HK-2 (cell line): Measurements from ENCODE around the gene ACLY.
"Not testable (repeated sequence)": the region's sequence is repeated elsewhere in the genome, so short reads cannot be mapped to it uniquely, and the experiment has no call there.

Experiments
- DNase-seq: peaks from one replicate; pipeline ENCODE4 v3.0.0-alpha.2; 2018; ENCODE audit not compliant: unreplicated experiment

Gene ACLY

DNA sequence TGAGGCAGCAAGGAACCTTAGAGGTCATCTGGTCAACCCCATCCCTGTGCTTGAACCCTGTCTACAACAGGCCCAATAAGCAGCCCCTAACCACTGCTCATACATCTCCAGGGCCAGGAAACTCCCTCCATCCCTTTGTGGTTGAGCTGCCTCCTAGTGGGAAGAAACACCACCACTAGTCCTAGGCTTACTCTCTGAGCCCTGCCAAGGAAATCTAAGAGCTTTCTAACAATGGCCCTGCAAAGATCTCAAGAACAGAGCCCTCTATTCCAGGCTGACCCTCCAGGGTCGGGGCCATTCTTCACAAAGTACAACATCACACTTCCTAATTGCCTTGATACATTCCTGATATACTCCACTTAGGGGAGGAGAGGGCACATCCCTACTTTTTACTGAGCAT lies 5.8 kb downstream of the ACLY start:
- DNase-seq: no peak

- peak; percentile 99 for DNase-seq
Observed at GRCh38 chr17:41910701-41911391, 7.9 kb downstream of the ACLY start.

GRCh38 chr17:41909088-41909487 lies 9.7 kb downstream of the ACLY start:
- no peak for DNase-seq

- peak; percentile 86 for DNase-seq
Observed at GRCh38 chr17:41907633-41908539, 10.9 kb downstream of the ACLY start.

DNA sequence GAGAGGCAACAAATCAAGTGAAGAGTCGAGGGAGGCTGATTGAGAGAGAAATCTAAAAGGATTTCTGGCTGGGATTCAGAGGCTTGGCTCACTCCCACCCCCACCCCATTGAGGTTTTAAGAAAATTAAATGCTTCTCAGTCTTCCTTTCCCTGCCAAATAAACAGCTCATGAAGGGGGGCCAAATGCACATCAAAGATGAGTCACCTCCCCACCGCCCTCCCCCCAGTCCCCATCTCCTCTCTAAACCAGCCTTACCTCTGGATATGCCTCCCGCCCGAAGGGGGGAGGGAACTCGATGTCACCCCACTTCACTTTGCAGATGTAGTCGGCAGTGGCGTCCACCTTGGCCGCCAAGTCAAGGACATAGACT lies 11.6 kb downstream of the ACLY start:
- DNase-seq: peak; percentile 51

DNA sequence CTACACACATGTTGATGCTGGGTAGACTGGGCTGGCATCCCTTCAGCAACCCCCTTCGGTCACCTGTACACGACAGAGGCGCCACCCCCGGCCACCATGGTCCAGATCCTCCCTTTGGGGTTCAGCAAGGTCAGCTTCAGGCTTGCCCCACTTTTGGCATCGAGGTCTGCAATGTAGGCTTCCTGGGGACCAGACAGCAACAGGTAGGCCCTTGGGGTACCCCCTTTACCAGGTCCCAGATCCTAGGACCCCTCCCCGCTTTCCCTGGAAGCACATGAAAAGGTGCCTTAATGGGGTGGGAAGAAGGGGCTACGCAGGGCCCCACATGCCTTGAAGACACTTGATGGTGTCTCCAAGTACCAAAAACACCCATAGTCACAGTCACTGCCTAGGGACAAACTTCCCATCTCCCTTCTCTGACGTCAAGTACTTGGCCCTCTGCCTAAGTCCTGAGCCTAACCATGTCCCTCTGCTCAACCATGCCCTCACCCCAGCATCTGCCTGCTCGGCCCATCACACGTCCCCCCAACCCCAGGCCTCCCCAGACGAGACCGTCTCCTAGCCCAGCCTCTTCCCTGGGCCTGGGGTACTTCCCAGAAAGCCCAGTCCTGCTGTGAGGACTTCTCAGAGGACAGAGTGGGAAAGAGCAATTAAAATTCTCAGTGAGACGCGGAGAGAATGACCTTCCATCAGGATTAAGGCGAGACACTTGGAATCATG lies 12.1 kb downstream of the ACLY start:
- DNase-seq: no peak

GRCh38 chr17:41905172-41905571 lies 13.6 kb downstream of the ACLY start:
- DNase-seq: no peak

GRCh38 chr17:41904242-41904841 lies 14.4 kb downstream of the ACLY start:
- no peak for DNase-seq

DNA sequence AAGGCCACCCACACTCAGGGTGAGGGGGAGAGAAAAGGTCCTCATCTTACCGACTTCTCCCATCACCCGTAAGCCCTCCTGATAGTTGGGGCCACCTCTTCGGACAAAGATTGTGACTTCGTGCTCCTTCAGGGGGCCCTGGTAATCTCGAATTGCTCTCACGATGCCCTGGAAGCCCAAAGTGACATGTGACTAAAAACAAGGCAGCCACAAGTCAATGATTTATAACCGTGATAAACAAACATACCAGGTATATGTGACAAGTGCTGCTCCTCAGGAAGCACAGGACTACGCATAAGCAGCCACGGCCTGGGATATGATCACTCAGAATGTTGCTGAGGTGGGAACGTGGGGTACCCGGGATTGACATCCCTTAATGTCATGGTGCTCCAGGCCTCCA lies 17.1 kb downstream of the ACLY start:
- no peak for DNase-seq

DNA sequence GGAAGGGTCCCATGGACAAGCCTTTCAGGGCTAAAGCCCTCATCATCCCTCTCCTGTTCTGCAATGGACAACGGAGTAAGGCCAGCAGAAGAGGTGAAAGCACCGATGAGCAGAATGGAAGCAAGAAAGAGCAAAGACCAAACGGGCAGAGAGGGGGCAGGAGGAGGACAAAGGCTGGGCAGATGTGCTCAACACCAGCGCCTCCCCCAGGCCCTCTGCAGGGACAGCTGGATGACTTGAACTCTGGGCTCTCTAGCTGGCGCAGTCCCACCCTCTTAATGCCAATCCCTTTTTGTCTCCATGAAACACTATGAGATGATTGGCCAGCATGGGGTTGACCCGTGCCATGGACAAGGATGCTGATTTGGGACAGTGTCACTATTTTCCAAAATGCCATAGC lies 22.0 kb downstream of the ACLY start:
- DNase-seq: no peak

GRCh38 chr17:41895617-41896016 lies 23.1 kb downstream of the ACLY start:
- no peak for DNase-seq

GRCh38 chr17:41894791-41895331 lies 23.9 kb downstream of the ACLY start:
- peak; percentile 66 for DNase-seq

DNA sequence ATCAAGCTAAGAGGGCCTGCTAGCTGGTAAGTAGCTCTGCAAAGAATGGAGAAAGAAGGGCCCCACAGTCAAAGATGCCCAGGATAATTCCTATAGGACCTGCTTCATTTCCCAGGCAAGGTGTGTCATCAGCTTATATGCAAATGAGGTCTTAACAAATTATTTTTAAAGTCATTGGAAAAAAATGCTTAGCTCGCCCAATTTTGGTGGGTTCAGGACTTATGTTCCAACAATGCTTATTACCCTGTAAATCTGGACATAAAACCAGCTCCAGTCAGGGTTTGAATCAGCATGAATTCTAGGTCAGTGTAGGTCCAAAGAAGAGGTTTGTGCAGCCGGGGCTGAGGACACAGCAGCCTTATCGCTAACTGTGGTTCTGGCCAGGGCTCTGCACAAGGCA lies 25.4 kb downstream of the ACLY start:
- DNase-seq: no peak

- no peak for DNase-seq
Observed at GRCh38 chr17:41892021-41892376, 26.8 kb downstream of the ACLY start.

DNA sequence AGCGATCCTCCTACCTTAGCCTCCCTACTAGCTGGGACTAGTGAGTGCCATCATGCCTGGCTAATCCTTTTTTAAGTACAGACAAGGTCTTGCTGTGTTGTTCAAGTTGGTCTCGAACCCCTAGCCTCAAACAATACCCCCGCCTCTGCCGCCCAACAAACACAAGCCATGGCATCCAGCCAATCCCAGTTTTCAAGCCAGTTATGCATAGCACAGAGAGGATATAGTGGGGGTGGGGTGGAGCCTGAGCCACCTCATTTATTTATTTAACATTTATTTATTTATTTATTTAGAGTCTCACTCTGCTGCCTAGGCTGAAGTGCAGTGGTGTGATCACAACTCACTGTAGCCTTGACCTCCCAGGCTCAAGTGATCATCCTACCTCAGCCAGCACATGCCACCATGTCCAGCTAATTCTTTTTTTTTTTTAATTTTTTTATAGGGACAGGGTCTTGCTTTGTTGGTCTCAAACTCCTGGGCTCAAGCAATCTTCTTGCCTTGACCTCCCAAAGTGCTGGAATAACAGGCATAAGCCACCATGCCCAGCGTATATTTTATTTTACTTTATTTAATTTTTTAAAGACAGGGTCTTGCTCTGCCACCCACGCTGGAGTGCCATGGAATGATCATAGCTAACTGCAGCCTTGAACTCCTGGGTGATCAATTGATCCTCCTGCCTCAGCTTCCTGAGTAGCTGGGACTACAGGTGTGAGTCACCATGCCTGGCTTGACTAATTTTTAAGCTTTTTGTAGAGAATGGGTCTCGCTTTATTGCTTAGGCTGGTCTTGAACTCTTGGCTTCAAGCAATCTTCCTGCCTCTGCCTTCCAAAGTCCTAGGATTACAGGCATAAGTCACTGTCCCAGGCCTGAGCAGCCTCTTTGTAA lies 27.4 kb downstream of the ACLY start:
- no peak for DNase-seq

DNA sequence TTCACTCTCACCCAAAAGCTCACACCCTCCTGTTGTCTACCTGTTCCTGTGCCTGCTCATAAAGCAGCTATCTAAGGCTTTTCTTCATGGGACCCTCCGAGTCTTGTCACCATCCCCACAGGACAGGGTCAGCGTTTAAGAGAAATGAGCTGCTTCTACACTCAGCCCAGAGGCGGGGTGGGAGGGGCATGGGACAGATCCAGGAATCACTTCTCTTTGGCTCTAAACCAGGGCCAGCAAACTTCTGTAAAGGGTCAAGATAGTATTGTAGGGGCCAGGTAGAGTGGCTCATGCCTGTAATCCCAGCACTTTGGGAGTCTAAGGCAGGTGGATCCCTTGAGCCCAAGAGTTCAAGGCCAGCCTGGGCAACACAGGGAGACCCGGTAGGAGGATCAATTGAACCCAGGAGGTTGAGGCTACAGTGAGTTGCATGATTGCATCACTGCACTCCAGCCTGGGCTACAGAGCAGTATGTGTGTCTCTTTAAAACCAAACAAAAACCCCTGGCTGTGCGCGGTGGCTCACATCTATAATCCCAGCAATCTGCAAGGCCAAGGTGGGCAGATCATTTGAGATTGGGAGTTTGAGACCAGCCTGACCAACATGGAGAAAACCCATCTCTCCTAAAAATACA lies 30.3 kb downstream of the ACLY start:
- no peak for DNase-seq

- DNase-seq: no peak
Observed at GRCh38 chr17:41885733-41886132, 33.0 kb downstream of the ACLY start.

GRCh38 chr17:41882756-41883155 lies 36.0 kb downstream of the ACLY start:
- no peak for DNase-seq

GRCh38 chr17:41880130-41880529 lies 38.6 kb downstream of the ACLY start:
- no peak for DNase-seq

GRCh38 chr17:41874293-41874670 lies 44.5 kb downstream of the ACLY start:
- not testable (repeated sequence) for DNase-seq
